Left ventricle myocardium superior (tissue), 1 donor: ENCODE data around the gene FBLN2. TPM values are rescaled to one million over a fixed set of nuclear protein-coding genes. Genes with fewer than 3 reads are reported as not detected.

ENCODE experiments used
- ATAC-seq: fragments of 200-7000 bp; cut with Tn5 transposase; one replicate; pipeline ENCODE4 v1.9.1; 2020; ENCODE audit warnings: mild to moderate bottlenecking, moderate library complexity
- DNase-seq: peaks from one replicate; pipeline ENCODE4 v3.0.0-alpha.2; 2020
- intact Hi-C: fragments of 100-400 bp; cut with micrococcal nuclease; formaldehyde crosslinking; loops from one replicate; pipeline ENCODE4 v1.11.0; 2022
- total RNA-seq: library from RNA; stranded (reverse); fragmentation: NEBNext Ultra II Directional; extraction: Animal tissue kit (Norgen Biotek cat#: 25700); gene quantifications from one replicate; pipeline ENCODE4 v1.2.1, GENCODE V29; 2021
- donor health status: DM: no; HTN: yes; CAD: no; lungs with severe emphysema.

Gene FBLN2
- total RNA-seq, 1 donor from 2014 or later: 53.8 TPM

- intact Hi-C loops: no loop called here
- DNase-seq: peak; percentile 71
Observed at GRCh38 chr3:13528217-13528867, 20.6 kb upstream of the FBLN2 start.

GRCh38 chr3:13529196-13530112 is 19.5 kb upstream of the FBLN2 start:
- peak; percentile 7 for DNase-seq
- no peak for ATAC-seq
- intact Hi-C loops: no loop called here

More at GRCh38 chr3:13528217-13528867, 20.6 kb upstream of the FBLN2 start:
- peak; percentile 63 for ATAC-seq

DNA sequence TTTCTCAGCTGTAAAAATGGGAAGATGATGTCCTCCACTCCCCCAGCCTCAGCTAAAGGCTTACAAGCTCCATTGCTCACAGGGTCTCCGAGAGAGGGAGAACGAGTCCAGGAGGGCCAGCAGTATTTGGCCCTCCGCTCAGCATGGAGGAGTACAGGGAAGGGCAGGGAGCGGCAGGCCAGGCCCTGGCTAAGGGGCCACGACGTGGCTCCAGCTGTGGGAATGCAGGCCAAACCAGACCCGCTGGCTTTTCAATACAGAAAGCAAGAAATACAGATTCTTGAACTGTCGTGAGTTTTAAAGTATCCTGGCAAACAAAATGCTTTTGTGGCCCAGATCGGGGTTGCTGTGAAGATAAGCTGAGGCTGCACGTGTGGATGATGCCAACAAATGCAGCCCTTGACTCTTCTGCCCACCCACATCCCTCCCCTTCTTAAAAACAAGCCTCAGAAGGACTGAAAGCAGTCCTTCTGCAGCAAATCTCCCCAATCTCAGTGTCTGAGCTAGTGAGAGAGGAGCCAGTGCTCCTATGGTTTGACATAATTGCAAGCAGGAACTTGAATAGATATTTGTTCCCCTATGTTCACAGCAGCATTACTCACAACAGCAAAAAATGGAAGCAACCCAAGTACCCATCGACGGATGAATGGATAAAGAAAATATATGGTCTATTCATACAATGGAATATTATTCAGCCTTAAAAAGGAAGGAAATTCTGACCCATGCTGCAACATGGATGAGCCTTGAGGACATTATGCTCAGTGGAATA is 18.5 kb upstream of the FBLN2 start:
- intact Hi-C loops: no loop called here
- peak; percentile 47 for ATAC-seq
- DNase-seq: peak; percentile 60

DNA sequence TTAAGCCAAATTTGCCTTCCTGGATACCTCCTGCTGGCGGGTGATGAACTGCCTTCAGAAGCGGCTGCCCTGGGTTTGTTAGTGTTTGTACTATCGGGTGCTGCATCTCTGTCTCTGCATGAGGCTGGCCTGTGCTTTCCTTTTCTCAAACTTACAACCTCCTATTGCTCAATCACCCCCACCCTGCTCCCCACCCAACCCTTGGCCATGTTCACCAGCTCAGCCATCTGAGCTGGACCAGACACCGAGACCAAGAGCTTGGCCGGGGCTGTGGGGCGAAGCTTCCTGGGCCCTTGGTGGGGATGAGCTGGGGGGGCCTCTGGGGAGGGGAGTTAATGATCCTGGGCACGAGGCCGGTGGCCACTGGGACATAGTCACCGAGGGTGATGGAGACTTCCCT is 16.8 kb upstream of the FBLN2 start:
- intact Hi-C loops: no loop called here
- ATAC-seq (peak; percentile 77), DNase-seq (peak; percentile 65)

GRCh38 chr3:13532631-13533030 is 16.3 kb upstream of the FBLN2 start:
- DNase-seq: peak; percentile 52
- intact Hi-C loops: no loop called here
- peak; percentile 27 for ATAC-seq

GRCh38 chr3:13533885-13534301 is 15.0 kb upstream of the FBLN2 start:
- DNase-seq (peak; percentile 17), ATAC-seq (no peak)
- intact Hi-C loops: no loop called here

DNA sequence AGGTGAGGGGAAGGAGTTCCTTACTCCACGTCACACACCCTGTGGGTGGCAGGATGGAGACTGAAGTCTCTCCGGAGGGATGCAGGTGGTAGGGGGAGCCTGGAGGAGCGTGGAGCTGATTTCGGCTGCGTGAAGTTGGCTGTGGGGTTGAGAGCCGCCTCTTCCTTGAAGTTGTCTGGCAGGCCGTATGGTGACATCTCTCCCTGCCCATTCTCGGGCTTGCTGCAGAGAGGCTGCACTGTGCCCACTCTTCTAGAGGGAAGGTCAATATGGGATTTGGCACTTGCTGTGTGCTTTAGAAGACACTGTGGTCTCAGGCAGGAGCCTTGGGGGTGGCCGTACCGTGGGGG is 13.4 kb upstream of the FBLN2 start:
- intact Hi-C loops: no loop called here
- no peak for DNase-seq
- no peak for ATAC-seq

- no peak for DNase-seq
- no peak for ATAC-seq
- intact Hi-C loops: no loop called here
Observed at GRCh38 chr3:13535905-13536304, 13.0 kb upstream of the FBLN2 start.

DNA sequence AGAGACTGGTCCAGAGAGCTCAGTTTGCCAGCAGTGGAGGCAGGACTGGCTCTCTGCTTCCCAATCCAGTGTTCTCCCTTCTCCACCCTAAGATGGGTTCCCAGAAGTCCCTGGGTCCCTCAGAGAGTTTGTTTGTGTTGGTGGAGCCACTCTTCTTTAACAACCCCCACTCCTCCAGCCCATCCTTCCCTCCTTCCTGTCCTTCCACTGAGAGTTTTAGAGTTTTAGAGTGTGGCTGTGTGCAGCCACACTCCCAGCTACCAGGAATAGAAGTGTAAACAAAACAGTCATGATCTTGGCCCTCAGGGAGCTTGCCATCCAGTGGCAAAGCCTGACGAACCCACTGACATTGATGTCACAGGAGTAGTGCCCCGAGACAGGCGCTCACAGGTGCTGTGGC is 12.5 kb upstream of the FBLN2 start:
- no peak for ATAC-seq
- intact Hi-C loops: no loop called here
- DNase-seq: no peak

DNA sequence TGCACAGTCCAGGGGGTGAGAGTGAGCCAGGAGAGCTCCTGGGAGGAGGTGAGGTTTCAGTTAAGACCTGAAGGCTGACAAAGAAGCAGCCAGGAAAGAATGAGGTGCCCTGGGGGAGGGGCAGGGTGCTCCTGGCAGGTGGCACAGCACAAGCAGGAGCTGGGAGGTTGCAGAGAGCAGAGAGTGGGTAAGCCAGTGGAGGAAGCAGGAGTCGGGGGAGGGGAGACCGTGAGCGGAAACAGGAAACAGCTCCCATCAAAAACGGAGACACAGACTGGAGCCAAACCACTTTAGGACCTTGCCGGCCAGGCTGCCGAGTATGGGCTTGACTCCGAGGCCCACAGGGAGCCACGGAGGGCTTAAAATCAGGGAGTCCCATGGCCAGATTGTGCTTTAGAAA is 12.1 kb upstream of the FBLN2 start:
- peak; percentile 32 for DNase-seq
- no peak for ATAC-seq
- intact Hi-C loops: no loop called here

- ATAC-seq: no peak
- intact Hi-C loops: no loop called here
- no peak for DNase-seq
Observed at GRCh38 chr3:13537244-13537908, 11.5 kb upstream of the FBLN2 start.

- intact Hi-C loops: no loop called here
- peak; percentile 7 for ATAC-seq
- no peak for DNase-seq
Observed at GRCh38 chr3:13537909-13538296, 11.0 kb upstream of the FBLN2 start.

GRCh38 chr3:13538520-13539291 is 10.2 kb upstream of the FBLN2 start:
- DNase-seq: no peak
- intact Hi-C loops: no loop called here
- ATAC-seq: no peak

- ATAC-seq (no peak), DNase-seq (no peak)
- intact Hi-C loops: no loop called here
Observed at GRCh38 chr3:13539292-13539638, 9.7 kb upstream of the FBLN2 start.

- DNase-seq: no peak
- ATAC-seq: peak; percentile 8
- intact Hi-C loops: no loop called here
Observed at GRCh38 chr3:13539671-13540070, 9.3 kb upstream of the FBLN2 start.

- ATAC-seq: peak; percentile 81
- DNase-seq: peak; percentile 72
- intact Hi-C loops: no loop called here
Observed at GRCh38 chr3:13540297-13540995, 8.5 kb upstream of the FBLN2 start.

GRCh38 chr3:13541691-13542090 is 7.2 kb upstream of the FBLN2 start:
- ATAC-seq: no peak
- DNase-seq: no peak
- intact Hi-C loops: no loop called here

- DNase-seq (no peak), ATAC-seq (no peak)
- intact Hi-C loops: no loop called here
Observed at GRCh38 chr3:13542142-13542541, 6.8 kb upstream of the FBLN2 start.
